Mammary epithelial cell (primary cell): ENCODE results near the gene ATG13.

ENCODE experiments used
- CTCF ChIP-seq, 2 donors: IDR thresholded peaks in 1 of 2; conservative IDR thresholded peaks in 1 of 2; 2 replicates each; pipeline ENCODE4 v1.5.1; 2011 to 2012; ENCODE audit warnings: inconsistent platforms in 2 of 2, low read length in 2 of 2, mild to moderate bottlenecking in 2 of 2, control low read depth in 1 of 2, low read depth in 1 of 2; ENCODE audit not compliant: insufficient read depth in 1 of 2; ENCODE audit errors: extremely low read depth in 1 of 2
- EZH2 ChIP-seq: IDR thresholded peaks from 2 replicates; pipeline ENCODE4 v1.6.1; 2012; ENCODE audit warnings: low read length, inconsistent platforms, borderline replicate concordance

GRCh38 chr11:46642627-46643335, 25.4 kb downstream of the ATG13 start:
- no peak for TF ChIP-seq CTCF (conservative IDR thresholded peaks at IDR 0.05 in 1 of 2, IDR thresholded peaks at IDR 0.05 in 1 of 2; ENCODE audit: extremely low read depth in 1 of 2, insufficient read depth in 1 of 2, low read depth in 1 of 2, low read length in 2 of 2)
- no peak for TF ChIP-seq EZH2
